ENCODE measurements around the gene CCL20.

DNA sequence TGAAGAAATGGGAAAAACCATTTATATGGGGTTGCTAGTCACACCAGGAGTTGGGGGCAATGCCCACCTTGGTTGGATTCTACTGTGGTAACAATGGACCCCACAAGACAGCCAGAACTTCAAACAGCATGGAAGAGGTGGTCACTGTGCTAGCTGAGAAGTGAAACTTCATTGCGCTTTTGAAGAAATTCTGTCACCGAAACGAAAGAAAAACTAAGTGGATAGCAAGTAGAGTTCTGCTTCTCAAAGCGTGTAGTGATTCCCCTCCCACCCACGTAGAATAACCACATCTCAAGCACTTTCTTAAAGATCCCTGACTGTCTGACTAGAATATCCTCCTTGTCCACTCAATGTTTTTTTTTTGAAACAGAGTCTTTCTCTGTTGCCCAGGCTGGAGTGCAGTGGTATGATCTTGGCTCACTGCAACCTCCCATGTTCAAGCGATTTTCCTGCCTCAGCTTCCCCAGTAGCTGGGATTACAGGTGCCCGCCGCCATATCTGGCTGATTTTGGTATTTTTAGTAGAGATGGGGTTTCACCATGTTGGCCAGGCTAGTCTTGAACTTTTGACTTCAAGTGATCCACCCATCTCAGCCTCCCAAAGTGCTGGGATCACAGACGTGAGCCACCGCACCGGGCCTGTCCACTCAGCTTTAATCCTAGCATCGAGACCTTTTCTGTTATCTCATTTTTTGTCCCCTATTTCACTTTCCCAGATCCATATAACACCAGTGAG is 30.1 kb upstream of the CCL20 start:
- TF ChIP-seq, protein P1, sequence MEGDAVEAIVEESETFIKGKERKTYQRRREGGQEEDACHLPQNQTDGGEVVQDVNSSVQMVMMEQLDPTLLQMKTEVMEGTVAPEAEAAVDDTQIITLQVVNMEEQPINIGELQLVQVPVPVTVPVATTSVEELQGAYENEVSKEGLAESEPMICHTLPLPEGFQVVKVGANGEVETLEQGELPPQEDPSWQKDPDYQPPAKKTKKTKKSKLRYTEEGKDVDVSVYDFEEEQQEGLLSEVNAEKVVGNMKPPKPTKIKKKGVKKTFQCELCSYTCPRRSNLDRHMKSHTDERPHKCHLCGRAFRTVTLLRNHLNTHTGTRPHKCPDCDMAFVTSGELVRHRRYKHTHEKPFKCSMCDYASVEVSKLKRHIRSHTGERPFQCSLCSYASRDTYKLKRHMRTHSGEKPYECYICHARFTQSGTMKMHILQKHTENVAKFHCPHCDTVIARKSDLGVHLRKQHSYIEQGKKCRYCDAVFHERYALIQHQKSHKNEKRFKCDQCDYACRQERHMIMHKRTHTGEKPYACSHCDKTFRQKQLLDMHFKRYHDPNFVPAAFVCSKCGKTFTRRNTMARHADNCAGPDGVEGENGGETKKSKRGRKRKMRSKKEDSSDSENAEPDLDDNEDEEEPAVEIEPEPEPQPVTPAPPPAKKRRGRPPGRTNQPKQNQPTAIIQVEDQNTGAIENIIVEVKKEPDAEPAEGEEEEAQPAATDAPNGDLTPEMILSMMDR (conservative IDR thresholded peaks at IDR 0.05 in 1 of 2, IDR thresholded peaks at IDR 0.05 in 1 of 2; ENCODE audit: extremely low read depth in 1 of 2, insufficient read depth in 1 of 2, low read depth in 1 of 2, low read length in 2 of 2): no peak
- no peak for TF ChIP-seq EZH2 (IDR thresholded peaks at IDR 0.05; ENCODE audit: borderline replicate concordance, low read length)
